Astrocyte (in vitro differentiated cells and primary cell): ENCODE data around the gene KIAA1671.

ENCODE experiments used
- CTCF ChIP-seq: IDR thresholded peaks from 2 replicates; pipeline ENCODE4 v1.5.1; 2011; ENCODE audit warnings: low read depth, mild to moderate bottlenecking, inconsistent platforms, low read length, moderate library complexity; ENCODE audit not compliant: insufficient read depth
- EZH2 ChIP-seq: IDR thresholded peaks from 2 replicates; pipeline ENCODE4 v1.6.1; 2012; ENCODE audit warnings: mild to moderate bottlenecking, low read length, inconsistent platforms; ENCODE audit not compliant: insufficient read depth

GRCh38 chr22:25125693-25126357, 173.3 kb downstream of the KIAA1671 start:
- TF ChIP-seq CTCF (no peak), EZH2 (no peak)
